Measurements from ENCODE around the gene INPP5D.

DNA sequence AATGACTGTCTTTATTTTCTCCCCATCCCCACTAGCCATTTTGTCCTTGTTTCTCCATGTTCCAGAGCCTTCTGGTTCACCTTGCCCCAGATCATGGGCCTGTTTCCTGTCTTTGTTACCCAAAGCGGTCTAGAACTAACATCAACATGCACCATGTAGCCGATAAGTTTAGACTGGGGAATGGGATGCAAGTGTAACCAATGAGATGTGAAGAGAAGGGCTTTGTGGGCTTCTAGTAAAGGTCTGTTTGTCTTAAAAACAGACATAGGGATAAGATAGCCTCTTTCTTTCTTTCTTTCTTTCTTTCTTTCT is 25.7 kb downstream of the INPP5D start:
- TF ChIP-seq CTCF (IDR thresholded peaks at IDR 0.05; ENCODE audit: low read depth, low read length) (no peak), EZH2phosphoT487 (IDR thresholded peaks at IDR 0.05; ENCODE audit: low read depth) (no peak)

All from OCI-LY3 (cell line).